SJCRH30 (cell line): ENCODE results near the gene SIPA1L3. TPM values are rescaled to one million over a fixed set of nuclear protein-coding genes. Genes with fewer than 3 reads are reported as not detected.
"Not testable (repeated sequence)": the region's sequence is repeated elsewhere in the genome, so short reads cannot be mapped to it uniquely, and the experiment has no call there.

Experiments used
- DNase-seq, 2 experiments: peaks; one replicate each; pipeline ENCODE4 v3.0.0-alpha.2; 2015 to 2020
- H3K27ac ChIP-seq: fragments of 250-450 bp; sonication (Bioruptor Pico); 2 replicates; pipeline ENCODE4 v1.5.1; 2020; ENCODE audit warnings: mild to moderate bottlenecking, moderate library complexity
- H3K27me3 ChIP-seq: fragments of 250-450 bp; sonication (Bioruptor Pico); 2 replicates; pipeline ENCODE4 v1.5.1; 2020; ENCODE audit warnings: mild to moderate bottlenecking, moderate library complexity
- H3K36me3 ChIP-seq: fragments of 250-450 bp; sonication (Bioruptor Pico); 2 replicates; pipeline ENCODE4 v1.5.1; 2020; ENCODE audit warnings: mild to moderate bottlenecking, moderate library complexity
- H3K4me1 ChIP-seq: fragments of 250-450 bp; sonication (Bioruptor Pico); 2 replicates; pipeline ENCODE4 v1.5.1; 2020; ENCODE audit warnings: mild to moderate bottlenecking, moderate library complexity
- H3K4me3 ChIP-seq: fragments of 250-450 bp; sonication (Bioruptor Pico); 2 replicates; pipeline ENCODE4 v1.5.1; 2020; ENCODE audit warnings: mild to moderate bottlenecking, moderate library complexity
- H3K9me3 ChIP-seq: fragments of 250-450 bp; sonication (Bioruptor Pico); replicated peaks from 2 replicates; pipeline ENCODE4 v1.5.1; 2020; ENCODE audit warnings: mild to moderate bottlenecking, moderate library complexity
- total RNA-seq: library from RNA; depleted of rRNA; stranded (reverse); fragments of >200 nt; shearing (Covaris generic); gene quantifications from 2 replicates; pipeline ENCODE4 v1.2.3, GENCODE V29; 2014; rRNA removed

Gene SIPA1L3
- 17.8 and 19.8 TPM in 2 replicates for total RNA-seq

DNA sequence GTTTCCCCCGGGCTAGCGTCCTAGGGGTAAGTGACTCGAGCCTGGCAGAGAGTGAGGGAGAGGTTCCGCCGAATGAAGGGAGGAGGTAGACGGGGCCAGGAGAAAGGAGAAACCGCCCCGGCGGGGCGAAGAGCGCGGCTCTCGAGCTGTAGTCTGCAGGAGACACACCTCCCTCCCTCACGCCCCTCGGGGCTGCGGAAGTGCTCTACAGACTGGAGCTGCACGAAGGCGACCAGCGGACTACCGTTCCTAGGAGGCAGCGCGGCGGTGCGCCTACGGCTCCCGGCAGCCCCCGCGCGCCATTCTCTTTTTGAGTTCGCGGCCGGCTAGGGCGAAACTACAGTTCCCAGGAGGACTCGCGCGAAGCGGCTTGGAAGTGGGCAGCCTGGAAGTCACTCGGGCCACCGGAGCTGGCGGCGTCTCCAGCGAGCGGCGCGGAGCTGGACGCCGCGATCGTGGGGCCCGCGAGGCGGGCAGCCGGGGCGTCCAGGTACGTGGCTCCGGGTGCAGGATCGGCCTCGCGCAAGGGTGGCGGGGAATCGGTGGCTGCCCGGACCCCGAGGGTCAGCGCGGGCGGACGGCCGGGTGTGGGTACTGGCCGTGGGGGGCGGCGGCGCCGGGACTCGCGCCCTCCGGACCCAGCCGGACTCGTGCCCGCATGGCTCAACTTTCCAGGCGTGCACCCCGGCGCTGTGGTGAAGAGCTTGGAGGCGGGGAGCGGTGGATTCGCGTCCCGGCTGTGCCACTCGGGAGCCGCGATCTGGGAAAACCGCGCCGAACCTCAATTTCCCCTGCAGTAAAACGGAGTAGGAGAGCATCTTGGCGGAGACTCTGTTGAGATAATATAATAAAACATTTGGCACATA is at the start of gene SIPA1L3:
Gene SIPA1L3 (plus strand): TSS at position 340 of the 866 bp plus-strand sequence. CDS start 174,358 bp downstream, outside the sequence.
- Histone ChIP-seq H3K4me3 (peak within 1 kb of the TSS; percentile 88), H3K27ac (peak within 1 kb of the TSS; percentile 51; the same call in 1 of the 2 replicates), H3K4me1 (peaks cover 13% of the 10 kb centered on the region), H3K36me3 (no peaks in the 10 kb centered on the region), H3K27me3 (no peaks in the 10 kb centered on the region), H3K9me3 (no peaks in the 10 kb centered on the region)
- DNase-seq: peak; percentile 98

DNA sequence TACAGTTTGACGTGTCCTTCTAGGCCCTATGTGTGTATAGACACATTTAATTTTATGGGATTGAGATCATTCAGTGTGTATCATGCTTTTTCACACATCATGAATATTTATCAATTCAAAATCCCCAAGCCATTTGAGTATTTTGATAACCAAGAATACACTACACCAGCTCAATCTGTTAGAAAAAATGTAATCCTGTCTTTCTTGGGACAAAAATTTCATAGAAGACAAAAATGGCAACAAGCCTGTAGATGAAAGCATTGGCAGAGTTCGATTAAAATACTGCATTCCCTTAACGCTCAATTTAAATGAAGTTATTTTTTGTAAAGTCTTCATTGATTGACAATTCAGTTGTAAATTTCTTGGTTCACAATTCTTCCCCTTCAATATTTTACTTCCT is 42.5 kb upstream of the SIPA1L3 start:
- Histone ChIP-seq H3K27me3 (no peaks in the 10 kb centered on the region), H3K36me3 (no peaks in the 10 kb centered on the region), H3K9me3 (0 out of 2 replicates have a peak, but pooled peaks cover 2% of the 10 kb centered on the region), H3K4me1 (no peaks in the 10 kb centered on the region), H3K4me3 (no peak overlapping the region), H3K27ac (no peak overlapping the region)
- no peak for DNase-seq

- H3K27me3 ChIP-seq, H3K9me3 ChIP-seq, H3K36me3 ChIP-seq, DNase-seq, H3K4me1 ChIP-seq, H3K4me3 ChIP-seq, H3K27ac ChIP-seq: not testable (repeated sequence)
Measured at GRCh38 chr19:37865930-37866329, 41.1 kb upstream of the SIPA1L3 start.

DNA sequence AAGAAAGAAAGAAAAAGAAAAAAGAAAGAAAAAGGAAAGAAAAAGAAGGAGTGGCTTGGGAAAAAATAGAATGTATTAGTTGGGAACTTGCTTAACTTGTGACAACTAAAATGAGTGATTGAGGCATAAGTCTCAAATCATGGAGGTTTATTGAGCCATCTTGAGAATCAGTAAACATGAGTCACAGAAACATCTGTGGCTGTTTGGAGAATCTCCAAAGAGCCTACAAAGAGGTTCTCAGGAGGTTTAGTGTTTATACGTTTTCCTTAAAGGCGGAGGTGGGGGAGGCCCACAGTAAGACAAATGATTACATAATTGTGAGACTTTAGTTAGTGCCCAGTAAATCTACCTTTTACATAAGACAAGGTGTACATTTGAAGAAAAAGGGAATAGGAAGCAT is 39.2 kb upstream of the SIPA1L3 start:
- no peaks in the 10 kb centered on the region for H3K4me1 ChIP-seq
- no peak overlapping the region for H3K27ac ChIP-seq
- H3K36me3 ChIP-seq: no peaks in the 10 kb centered on the region
- H3K9me3 ChIP-seq: peaks cover 8% of the 10 kb centered on the region; the same call in 1 of the 2 replicates
- H3K4me3 ChIP-seq: no peak overlapping the region
- no peaks in the 10 kb centered on the region for H3K27me3 ChIP-seq
- DNase-seq: no peak

- no peaks in the 10 kb centered on the region for H3K36me3 ChIP-seq
- no peak for DNase-seq
- H3K27me3 ChIP-seq: no peaks in the 10 kb centered on the region
- no peaks in the 10 kb centered on the region for H3K4me1 ChIP-seq
- no peak overlapping the region for H3K27ac ChIP-seq
- no peak overlapping the region for H3K4me3 ChIP-seq
- H3K9me3 ChIP-seq: peaks cover 8% of the 10 kb centered on the region; the same call in 1 of the 2 replicates
Measured at GRCh38 chr19:37869766-37870340, 37.2 kb upstream of the SIPA1L3 start.

GRCh38 chr19:37872383-37872782 is 34.6 kb upstream of the SIPA1L3 start:
- DNase-seq: no peak
- no peaks in the 10 kb centered on the region for H3K27me3 ChIP-seq

DNA sequence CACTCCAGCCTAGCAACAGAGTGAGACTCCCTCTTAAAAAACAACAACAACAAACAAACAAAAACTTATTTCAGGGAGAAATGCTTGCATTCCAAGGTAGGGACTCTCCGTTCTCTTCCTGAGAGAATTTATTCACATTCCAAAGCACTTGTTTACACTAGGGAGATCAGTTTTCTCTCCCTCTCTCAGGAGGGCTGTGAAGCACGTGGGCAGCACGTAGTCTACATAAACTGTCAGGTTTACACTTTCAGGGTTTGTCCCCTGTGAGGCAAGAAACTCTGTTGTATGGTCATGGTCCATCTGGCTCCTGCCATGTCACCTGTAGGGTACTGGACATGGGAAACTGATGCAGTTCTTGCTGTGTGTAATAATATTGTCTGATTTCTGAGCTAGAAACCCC is 32.2 kb upstream of the SIPA1L3 start:
- Histone ChIP-seq H3K27me3 (no peaks in the 10 kb centered on the region), H3K27ac (no peak overlapping the region), H3K4me1 (no peaks in the 10 kb centered on the region), H3K4me3 (no peak overlapping the region), H3K9me3 (peaks cover 4% of the 10 kb centered on the region), H3K36me3 (no peaks in the 10 kb centered on the region)
- DNase-seq: no peak

More at GRCh38 chr19:37872383-37872782, 34.6 kb upstream of the SIPA1L3 start:
- H3K27ac ChIP-seq: no peak overlapping the region
- H3K4me1 ChIP-seq: no peaks in the 10 kb centered on the region
- H3K36me3 ChIP-seq: no peaks in the 10 kb centered on the region
- H3K4me3 ChIP-seq: no peak overlapping the region
- H3K9me3 ChIP-seq: peaks cover 8% of the 10 kb centered on the region; the same call in 1 of the 2 replicates

- H3K4me3 ChIP-seq: no peak overlapping the region
- DNase-seq: no peak
- no peaks in the 10 kb centered on the region for H3K4me1 ChIP-seq
- H3K36me3 ChIP-seq: no peaks in the 10 kb centered on the region
- no peaks in the 10 kb centered on the region; the same call in 1 of the 2 replicates for H3K9me3 ChIP-seq
- no peaks in the 10 kb centered on the region for H3K27me3 ChIP-seq
- no peak overlapping the region for H3K27ac ChIP-seq
Measured at GRCh38 chr19:37876032-37876431, 31.0 kb upstream of the SIPA1L3 start.

DNA sequence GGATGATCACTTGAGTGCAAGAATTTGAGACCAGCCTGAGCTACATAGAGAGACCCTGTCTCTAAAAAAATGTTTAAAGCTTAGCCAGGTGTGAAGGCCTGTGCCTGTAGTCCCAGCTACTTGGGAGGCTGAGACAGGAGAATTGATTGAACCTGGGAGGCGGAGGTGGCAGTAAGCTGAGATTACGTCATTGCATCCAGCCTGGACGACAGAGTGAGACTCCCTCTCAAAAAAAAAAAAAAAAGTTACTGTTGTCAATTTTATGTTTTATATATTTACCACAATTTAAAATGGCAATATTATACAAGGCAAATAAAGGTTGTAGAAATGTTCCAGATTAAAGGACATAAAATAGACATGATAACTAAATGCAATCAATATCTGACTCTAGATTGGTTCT is 29.9 kb upstream of the SIPA1L3 start:
- Histone ChIP-seq H3K27ac (no peak overlapping the region), H3K36me3 (no peaks in the 10 kb centered on the region), H3K4me1 (no peaks in the 10 kb centered on the region), H3K4me3 (no peak overlapping the region), H3K9me3 (peaks cover 6% of the 10 kb centered on the region; the same call in 1 of the 2 replicates), H3K27me3 (no peaks in the 10 kb centered on the region)
- DNase-seq: no peak

DNA sequence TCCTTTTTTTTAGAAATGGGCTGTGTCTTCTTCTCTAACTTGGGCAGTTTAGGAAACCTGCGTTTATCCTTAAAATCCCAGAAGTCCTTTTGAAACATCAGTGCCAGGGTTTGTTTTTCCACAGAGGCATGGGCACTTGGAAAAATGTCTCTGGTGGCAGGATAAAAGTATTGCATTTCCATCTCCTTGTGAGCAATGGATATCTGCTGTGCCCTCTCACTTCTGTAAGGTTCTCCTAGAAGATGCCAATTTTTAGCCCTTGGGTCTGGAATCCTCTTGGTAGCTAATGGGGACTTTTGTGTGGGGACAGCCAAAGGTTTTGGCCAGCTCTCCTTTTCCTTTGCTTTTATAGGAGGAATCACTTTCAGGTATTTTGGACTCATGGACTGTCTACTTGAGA is 21.6 kb upstream of the SIPA1L3 start:
- Histone ChIP-seq H3K4me1 (no peaks in the 10 kb centered on the region), H3K4me3 (no peak overlapping the region), H3K9me3 (peaks cover 6% of the 10 kb centered on the region; the same call in 1 of the 2 replicates), H3K27ac (no peak overlapping the region), H3K36me3 (no peaks in the 10 kb centered on the region), H3K27me3 (no peaks in the 10 kb centered on the region)
- no peak for DNase-seq

GRCh38 chr19:37886571-37886970 is 20.4 kb upstream of the SIPA1L3 start:
- DNase-seq: no peak
- Histone ChIP-seq H3K4me1 (no peaks in the 10 kb centered on the region), H3K27me3 (no peaks in the 10 kb centered on the region), H3K4me3 (no peak overlapping the region), H3K27ac (no peak overlapping the region), H3K36me3 (no peaks in the 10 kb centered on the region), H3K9me3 (peaks cover 2% of the 10 kb centered on the region; the same call in 1 of the 2 replicates)

DNA sequence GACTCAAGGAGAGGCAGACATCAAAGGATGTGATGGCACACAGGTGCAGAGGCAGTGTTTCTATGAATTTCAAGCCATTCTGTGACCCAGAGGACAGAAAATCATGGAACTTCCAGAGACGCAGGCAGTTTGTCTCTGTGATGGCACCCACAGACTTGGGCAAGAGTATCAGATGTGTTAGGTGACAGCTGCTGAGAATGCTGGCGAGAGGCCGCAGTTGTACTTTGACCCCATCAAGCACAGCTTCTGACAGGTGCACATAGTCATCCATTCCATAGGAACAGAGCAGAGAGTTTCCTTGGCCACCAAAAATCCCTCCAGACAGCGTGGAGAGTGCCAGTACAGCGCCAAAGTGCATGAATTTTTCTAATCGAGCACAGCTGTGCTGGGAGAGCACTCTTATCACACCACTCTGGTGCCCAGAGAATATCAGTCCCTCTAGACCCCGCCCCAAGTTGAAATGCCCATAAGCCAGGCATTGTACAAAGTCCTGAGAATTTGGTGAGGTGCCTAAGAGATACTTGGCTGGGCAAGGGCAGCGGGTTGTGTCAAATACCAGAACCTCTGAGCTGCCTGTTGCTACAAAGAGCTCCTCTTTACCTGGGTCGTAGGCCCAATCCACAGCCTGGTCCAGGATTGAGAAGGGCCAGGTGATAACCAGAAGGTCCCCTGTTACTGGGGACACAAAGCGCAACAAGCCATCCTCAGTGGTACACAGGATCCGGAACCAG is 13.0 kb upstream of the SIPA1L3 start:
- H3K4me3 ChIP-seq: no peak overlapping the region
- DNase-seq: no peak
- no peaks in the 10 kb centered on the region; the same call in 1 of the 2 replicates for H3K9me3 ChIP-seq
- H3K27me3 ChIP-seq: no peaks in the 10 kb centered on the region
- no peaks in the 10 kb centered on the region for H3K4me1 ChIP-seq
- H3K36me3 ChIP-seq: no peaks in the 10 kb centered on the region
- H3K27ac ChIP-seq: no peak overlapping the region

- DNase-seq: no peak
- H3K27ac ChIP-seq: no peak overlapping the region
- no peak overlapping the region for H3K4me3 ChIP-seq
- no peaks in the 10 kb centered on the region for H3K36me3 ChIP-seq
- H3K9me3 ChIP-seq: no peaks in the 10 kb centered on the region
- H3K4me1 ChIP-seq: no peaks in the 10 kb centered on the region
- H3K27me3 ChIP-seq: no peaks in the 10 kb centered on the region
Measured at GRCh38 chr19:37896180-37896579, 10.8 kb upstream of the SIPA1L3 start.

GRCh38 chr19:37899453-37899852 is 7.6 kb upstream of the SIPA1L3 start:
- no peaks in the 10 kb centered on the region for H3K4me1 ChIP-seq
- H3K9me3 ChIP-seq: no peaks in the 10 kb centered on the region
- H3K36me3 ChIP-seq: no peaks in the 10 kb centered on the region
- H3K4me3 ChIP-seq: no peak overlapping the region
- DNase-seq: no peak
- no peaks in the 10 kb centered on the region for H3K27me3 ChIP-seq
- H3K27ac ChIP-seq: no peak overlapping the region

GRCh38 chr19:37899966-37900365 is 7.0 kb upstream of the SIPA1L3 start:
- no peak overlapping the region for H3K27ac ChIP-seq
- no peaks in the 10 kb centered on the region for H3K9me3 ChIP-seq
- H3K36me3 ChIP-seq: no peaks in the 10 kb centered on the region
- no peak for DNase-seq
- H3K4me1 ChIP-seq: no peaks in the 10 kb centered on the region
- H3K27me3 ChIP-seq: no peaks in the 10 kb centered on the region
- no peak overlapping the region for H3K4me3 ChIP-seq
